Renal pelvis (tissue), 3 donors: ENCODE results near the gene RMP24. TPM values are rescaled to one million over a fixed set of nuclear protein-coding genes. Genes with fewer than 3 reads are reported as not detected.

Source experiments
- polyA plus RNA-seq, 3 donors: library from polyadenylated mRNA; unstranded; fragments of 120-200 nt; gene quantifications; one replicate each; pipeline ENCODE4 v1.2.1, GENCODE V29; 2013; ENCODE audit not compliant: insufficient read length in 3 of 3

RMP24 gene

Other genes with a start within 250 kb of the RMP24 start
- 10 to 100 TPM; 61.2 to 72.0 (median 67.1) TPM for gene RPRD1A, start 94.9 kb downstream of the RMP24 start, polyA plus RNA-seq
- gene SLC39A6, start 156.7 kb downstream of the RMP24 start, polyA plus RNA-seq: 10 to 100 TPM; 67.9 to 76.6 (median 73.4) TPM
- gene ELP2, start 157.2 kb downstream of the RMP24 start, polyA plus RNA-seq: 100 to 1,000 TPM in 2 of 3 donors, 10 to 100 TPM in 1; 79.9 to 121 (median 116) TPM
- gene MOCOS, start 214.8 kb downstream of the RMP24 start, polyA plus RNA-seq: 1 to 10 TPM; 1.2 to 1.7 (median 1.4) TPM